ENCODE data around the gene GP5. TPM values are rescaled to one million over a fixed set of nuclear protein-coding genes. Genes with fewer than 3 reads are reported as not detected.

The GP5 gene
- total RNA-seq, 1 donor from 2014 or later: not detected

- Histone ChIP-seq H3K4me1 (no peaks in the 10 kb centered on the region), H3K27ac (no peak overlapping the region), H3K27me3 (no peaks in the 10 kb centered on the region), H3K4me3 (no peak overlapping the region), H3K36me3 (peaks cover 0 to 35% of the 10 kb centered on the region in 2 donors), H3K9me3 (no peaks in the 10 kb centered on the region)
- intact Hi-C loops (cut with DNase I): no loop called here
- no peak for DNase-seq (ENCODE audit: extremely low spot score in 2 of 2)
- TF ChIP-seq CTCF (IDR thresholded peaks at IDR 0.05) (no peak), POLR2AphosphoS5 (IDR thresholded peaks at IDR 0.05; ENCODE audit: insufficient read depth in 1 of 2, low read depth in 1 of 2) (no peak), POLR2A (IDR thresholded peaks at IDR 0.05) (no peak)
Observed at GRCh38 chr3:194425399-194425798, 26.3 kb upstream of the GP5 start.

GRCh38 chr3:194424953-194425352, 25.9 kb upstream of the GP5 start:
- no peak overlapping the region for H3K4me3 ChIP-seq
- intact Hi-C loops (cut with DNase I): no loop called here
- no peak for TF ChIP-seq CTCF (IDR thresholded peaks at IDR 0.05)
- DNase-seq (ENCODE audit: extremely low spot score in 2 of 2): no peak
- H3K9me3 ChIP-seq: no peaks in the 10 kb centered on the region
- H3K36me3 ChIP-seq: peaks cover 0 to 33% of the 10 kb centered on the region in 2 donors
- H3K27ac ChIP-seq: no peak overlapping the region
- no peaks in the 10 kb centered on the region for H3K27me3 ChIP-seq
- no peaks in the 10 kb centered on the region for H3K4me1 ChIP-seq

- intact Hi-C loops (cut with DNase I): no loop called here
- Histone ChIP-seq H3K4me3 (no peak overlapping the region), H3K36me3 (peaks cover 0 to 27% of the 10 kb centered on the region in 2 donors), H3K27ac (no peak overlapping the region), H3K9me3 (no peaks in the 10 kb centered on the region), H3K27me3 (no peaks in the 10 kb centered on the region), H3K4me1 (no peaks in the 10 kb centered on the region)
- no peak for TF ChIP-seq CTCF (IDR thresholded peaks at IDR 0.05)
- TF ChIP-seq POLR2A (IDR thresholded peaks at IDR 0.05): no peak
- no peak for TF ChIP-seq POLR2AphosphoS5 (IDR thresholded peaks at IDR 0.05; ENCODE audit: insufficient read depth in 1 of 2, low read depth in 1 of 2)
- DNase-seq (ENCODE audit: extremely low spot score in 2 of 2): no peak
Observed at GRCh38 chr3:194424373-194424772, 25.3 kb upstream of the GP5 start.

GRCh38 chr3:194423317-194423716, 24.3 kb upstream of the GP5 start:
- intact Hi-C loops (cut with DNase I): no loop called here
- TF ChIP-seq POLR2A (IDR thresholded peaks at IDR 0.05): no peak
- TF ChIP-seq CTCF (IDR thresholded peaks at IDR 0.05): no peak
- TF ChIP-seq POLR2AphosphoS5 (IDR thresholded peaks at IDR 0.05; ENCODE audit: insufficient read depth in 1 of 2, low read depth in 1 of 2): no peak
- no peaks in the 10 kb centered on the region for H3K27me3 ChIP-seq
- no peak overlapping the region for H3K27ac ChIP-seq
- H3K9me3 ChIP-seq: no peaks in the 10 kb centered on the region
- H3K36me3 ChIP-seq: peaks cover 3 to 25% of the 10 kb centered on the region in 2 donors
- no peak overlapping the region for H3K4me3 ChIP-seq
- no peak for DNase-seq (ENCODE audit: extremely low spot score in 2 of 2)
- no peaks in the 10 kb centered on the region for H3K4me1 ChIP-seq

- H3K36me3 ChIP-seq: peaks cover 3 to 24% of the 10 kb centered on the region in 2 donors
- TF ChIP-seq CTCF (IDR thresholded peaks at IDR 0.05) (no peak), POLR2AphosphoS5 (IDR thresholded peaks at IDR 0.05; ENCODE audit: insufficient read depth in 1 of 2, low read depth in 1 of 2) (no peak), POLR2A (IDR thresholded peaks at IDR 0.05) (no peak)
Observed at GRCh38 chr3:194422188-194422587, 23.1 kb upstream of the GP5 start.

More at GRCh38 chr3:194422188-194422587, 23.1 kb upstream of the GP5 start:
- no peak overlapping the region for H3K4me3 ChIP-seq
- no peaks in the 10 kb centered on the region for H3K27me3 ChIP-seq
- no peaks in the 10 kb centered on the region for H3K9me3 ChIP-seq
- H3K4me1 ChIP-seq: no peaks in the 10 kb centered on the region
- no peak for DNase-seq (ENCODE audit: extremely low spot score in 2 of 2)
- intact Hi-C loops (cut with DNase I): no loop called here
- no peak overlapping the region for H3K27ac ChIP-seq
